ENCODE results near the gene CFAP157. TPM values are rescaled to one million over a fixed set of nuclear protein-coding genes. Genes with fewer than 3 reads are reported as not detected.
A peak's percentile ranks its signal among the peaks of the same experiment; 100 is the strongest.

The CFAP157 gene
- total RNA-seq, 1 donor from 2014 or later = 0.24 TPM

GRCh38 chr9:127684576-127684975 lies 22.2 kb upstream of the CFAP157 start:
- DNase-seq (ENCODE audit: extremely low spot score, unreplicated experiment) = no peak
- peak overlapping the region; percentile 23 for H3K4me3 Mint-ChIP-seq (ENCODE audit: unreplicated experiment)

GRCh38 chr9:127686461-127687393 lies 20.1 kb upstream of the CFAP157 start:
- TF ChIP-seq CTCF (IDR thresholded peaks at IDR 0.05) = no peak
- Mint-ChIP-seq H3K27me3 (ENCODE audit: unreplicated experiment) (no peaks in the 10 kb centered on the region), H3K9me3 (ENCODE audit: unreplicated experiment) (no peaks in the 10 kb centered on the region), H3K36me3 (ENCODE audit: unreplicated experiment) (peaks cover 39% of the 10 kb centered on the region), H3K4me1 (ENCODE audit: unreplicated experiment) (peaks cover 35% of the 10 kb centered on the region), H3K27ac (ENCODE audit: unreplicated experiment) (no peak overlapping the region), H3K4me3 (ENCODE audit: unreplicated experiment) (no peak overlapping the region)
- DNase-seq (ENCODE audit: extremely low spot score, unreplicated experiment) = no peak

More at GRCh38 chr9:127684576-127684975, 22.2 kb upstream of the CFAP157 start:
- no peak for TF ChIP-seq CTCF (IDR thresholded peaks at IDR 0.05)
- Mint-ChIP-seq H3K27ac (ENCODE audit: unreplicated experiment) (peak overlapping the region; percentile 95), H3K36me3 (ENCODE audit: unreplicated experiment) (peaks cover 37% of the 10 kb centered on the region), H3K4me1 (ENCODE audit: unreplicated experiment) (peaks cover 35% of the 10 kb centered on the region), H3K9me3 (ENCODE audit: unreplicated experiment) (no peaks in the 10 kb centered on the region), H3K27me3 (ENCODE audit: unreplicated experiment) (no peaks in the 10 kb centered on the region)

- H3K4me3 Mint-ChIP-seq (ENCODE audit: unreplicated experiment) = no peak overlapping the region
- H3K4me1 Mint-ChIP-seq (ENCODE audit: unreplicated experiment) = peaks cover 23% of the 10 kb centered on the region
- H3K36me3 Mint-ChIP-seq (ENCODE audit: unreplicated experiment) = peaks cover 28% of the 10 kb centered on the region
- H3K27ac Mint-ChIP-seq (ENCODE audit: unreplicated experiment) = no peak overlapping the region
- no peak for TF ChIP-seq CTCF (IDR thresholded peaks at IDR 0.05)
- no peaks in the 10 kb centered on the region for H3K9me3 Mint-ChIP-seq (ENCODE audit: unreplicated experiment)
- DNase-seq (ENCODE audit: extremely low spot score, unreplicated experiment) = no peak
- H3K27me3 Mint-ChIP-seq (ENCODE audit: unreplicated experiment) = no peaks in the 10 kb centered on the region
Observed at GRCh38 chr9:127689329-127690000, 17.3 kb upstream of the CFAP157 start.

DNA sequence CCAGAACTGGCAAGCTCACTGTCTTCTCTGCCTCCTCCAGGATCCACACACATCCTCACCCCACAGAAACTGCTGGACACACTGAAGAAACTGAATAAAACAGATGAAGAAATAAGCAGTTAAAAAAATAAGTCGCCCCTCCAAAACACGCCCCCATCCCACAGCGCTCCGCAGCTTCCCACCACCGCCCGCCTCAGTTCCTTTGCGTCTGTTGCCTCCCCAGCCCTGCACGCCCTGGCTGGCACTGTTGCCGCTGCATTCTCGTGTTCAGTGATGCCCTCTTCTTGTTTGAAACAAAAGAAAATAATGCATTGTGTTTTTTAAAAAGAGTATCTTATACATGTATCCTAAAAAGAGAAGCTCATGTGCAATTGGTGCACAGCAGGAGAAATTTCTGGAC lies 16.1 kb upstream of the CFAP157 start:
- Mint-ChIP-seq H3K36me3 (ENCODE audit: unreplicated experiment) (peaks cover 33% of the 10 kb centered on the region), H3K27ac (ENCODE audit: unreplicated experiment) (no peak overlapping the region), H3K4me3 (ENCODE audit: unreplicated experiment) (no peak overlapping the region), H3K27me3 (ENCODE audit: unreplicated experiment) (no peaks in the 10 kb centered on the region), H3K9me3 (ENCODE audit: unreplicated experiment) (no peaks in the 10 kb centered on the region), H3K4me1 (ENCODE audit: unreplicated experiment) (peaks cover 22% of the 10 kb centered on the region)
- TF ChIP-seq CTCF (IDR thresholded peaks at IDR 0.05) = no peak
- DNase-seq (ENCODE audit: extremely low spot score, unreplicated experiment) = no peak

DNA sequence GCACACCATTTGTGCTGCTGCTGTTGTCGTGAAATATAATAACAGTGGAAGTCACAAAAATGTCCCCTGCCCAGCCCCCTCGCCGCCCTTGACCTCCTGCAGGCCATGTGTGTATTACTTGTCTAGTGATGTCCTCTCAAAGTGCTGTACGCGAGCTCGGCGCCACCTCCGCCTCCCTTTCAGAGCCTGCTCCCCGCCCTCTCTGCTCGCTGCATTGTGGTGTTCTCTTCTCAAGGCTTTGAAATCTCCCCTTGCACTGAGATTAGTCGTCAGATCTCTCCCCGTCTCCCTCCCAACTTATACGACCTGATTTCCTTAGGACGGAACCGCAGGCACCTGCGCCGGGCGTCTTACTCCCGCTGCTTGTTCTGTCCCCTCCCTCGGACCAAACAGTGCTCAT lies 14.7 kb upstream of the CFAP157 start:
- Mint-ChIP-seq H3K4me3 (ENCODE audit: unreplicated experiment) (no peak overlapping the region), H3K36me3 (ENCODE audit: unreplicated experiment) (peaks cover 31% of the 10 kb centered on the region), H3K27ac (ENCODE audit: unreplicated experiment) (no peak overlapping the region), H3K4me1 (ENCODE audit: unreplicated experiment) (peaks cover 9% of the 10 kb centered on the region), H3K9me3 (ENCODE audit: unreplicated experiment) (no peaks in the 10 kb centered on the region), H3K27me3 (ENCODE audit: unreplicated experiment) (no peaks in the 10 kb centered on the region)
- no peak for DNase-seq (ENCODE audit: extremely low spot score, unreplicated experiment)
- no peak for TF ChIP-seq CTCF (IDR thresholded peaks at IDR 0.05)
